ENCODE results near the gene SH3PXD2A. TPM values are rescaled to one million over a fixed set of nuclear protein-coding genes. Genes with fewer than 3 reads are reported as not detected.

SH3PXD2A gene
- total RNA-seq, 2 experiments from 2014 or later = 6.5 to 7.4 TPM

- CTCF ChIA-PET = interaction anchor here (0.6 kb wide), 1 partner anchor 13 kb away, joined by 3 read pairs; no protein-coding TSS in a partner anchor
- intact Hi-C loops (cut with micrococcal nuclease) = no loop called here
- ATAC-seq (no peak), DNase-seq (no peak)
- H3K36me3 Mint-ChIP-seq (ENCODE audit: low read depth) = no peaks in the 10 kb centered on the region
- no peak overlapping the region for H3K4me3 Mint-ChIP-seq
- no peaks in the 10 kb centered on the region for H3K27me3 Mint-ChIP-seq
- no peak overlapping the region for H3K27ac Mint-ChIP-seq
- H3K4me1 Mint-ChIP-seq (ENCODE audit: low read depth) = no peaks in the 10 kb centered on the region
- POLR2A ChIA-PET = interaction anchor here (0.9 to 1.4 kb wide), 2 partner anchors 8 to 11 kb away, joined by 3 read pairs; no protein-coding TSS in a partner anchor
- TF ChIP-seq CTCF (IDR thresholded peaks at IDR 0.05) = no peak
- H3K9me3 Mint-ChIP-seq = no peaks in the 10 kb centered on the region
Measured at GRCh38 chr10:103839872-103840739, 15.3 kb downstream of the SH3PXD2A start.

DNA sequence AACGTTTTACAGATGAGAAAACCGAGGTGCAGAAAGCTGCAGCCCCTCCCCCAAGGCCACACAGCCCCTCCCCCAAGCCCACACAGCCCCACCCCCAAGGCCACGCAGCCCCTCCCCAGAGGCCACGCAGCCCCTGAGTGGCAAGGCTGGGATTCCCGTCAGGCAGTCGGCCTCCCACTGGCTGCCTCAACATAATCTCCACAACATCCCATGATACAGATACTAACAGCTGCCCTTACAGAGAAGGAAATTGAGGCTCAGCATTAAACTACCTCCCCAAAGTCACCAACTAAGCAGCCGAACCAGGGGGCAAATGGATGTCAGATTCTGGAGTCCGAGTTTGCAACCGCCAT lies 15.9 kb downstream of the SH3PXD2A start:
- POLR2A ChIA-PET = interaction anchor here (1.4 kb wide), 1 partner anchor 9 kb away, joined by 3 read pairs; no protein-coding TSS in a partner anchor
- TF ChIP-seq CTCF (IDR thresholded peaks at IDR 0.05) = no peak
- H3K4me1 Mint-ChIP-seq (ENCODE audit: low read depth) = no peaks in the 10 kb centered on the region
- no peak overlapping the region for H3K4me3 Mint-ChIP-seq
- no peaks in the 10 kb centered on the region for H3K27me3 Mint-ChIP-seq
- intact Hi-C loops (cut with micrococcal nuclease) = no loop called here
- no peak for ATAC-seq
- no peak for DNase-seq
- CTCF ChIA-PET = interaction anchor here (1.3 kb wide), 1 partner anchor 153 kb away, joined by 3 read pairs; no protein-coding TSS in a partner anchor
- no peak overlapping the region for H3K27ac Mint-ChIP-seq
- H3K9me3 Mint-ChIP-seq = no peaks in the 10 kb centered on the region
- no peaks in the 10 kb centered on the region for H3K36me3 Mint-ChIP-seq (ENCODE audit: low read depth)

DNA sequence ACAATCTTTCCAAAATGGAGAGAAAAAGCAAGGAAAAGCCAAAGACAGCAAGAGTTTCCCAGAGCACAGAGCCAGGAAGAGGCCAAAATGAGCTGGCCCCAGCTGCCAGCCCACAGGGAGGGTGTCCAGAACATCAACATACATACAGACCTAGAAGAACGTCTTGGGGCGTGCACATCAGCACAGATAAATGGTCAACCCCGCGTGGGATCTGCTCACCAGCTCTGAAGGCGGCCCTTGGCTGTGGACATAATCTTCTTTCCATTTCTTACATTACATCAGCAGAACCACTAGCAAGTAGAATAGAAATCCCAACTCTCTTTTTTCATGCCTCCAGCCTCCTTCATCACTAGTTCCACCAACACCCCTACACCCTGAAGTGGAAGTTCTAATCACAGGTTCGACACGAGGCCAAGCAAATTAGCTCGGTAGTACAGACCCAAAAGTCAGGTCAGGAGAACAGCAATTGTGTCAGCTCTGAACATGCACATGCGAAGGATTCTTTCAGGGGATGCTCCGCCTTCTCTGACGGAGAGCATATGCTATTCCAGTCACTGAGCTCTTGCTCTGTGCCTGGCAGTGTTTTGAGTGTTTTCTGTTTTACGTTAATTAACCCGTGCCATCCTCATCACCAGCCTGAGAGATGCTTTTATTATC lies 16.4 kb downstream of the SH3PXD2A start:
- CTCF ChIA-PET = interaction anchor here (1.3 kb wide), 1 partner anchor 152 kb away, joined by 3 read pairs; no protein-coding TSS in a partner anchor
- TF ChIP-seq CTCF (IDR thresholded peaks at IDR 0.05) = no peak
- DNase-seq (no peak), ATAC-seq (no peak)
- H3K36me3 Mint-ChIP-seq (ENCODE audit: low read depth) = no peaks in the 10 kb centered on the region
- no peak overlapping the region for H3K27ac Mint-ChIP-seq
- no peaks in the 10 kb centered on the region for H3K27me3 Mint-ChIP-seq
- no peak overlapping the region for H3K4me3 Mint-ChIP-seq
- no peaks in the 10 kb centered on the region for H3K9me3 Mint-ChIP-seq
- no peaks in the 10 kb centered on the region for H3K4me1 Mint-ChIP-seq (ENCODE audit: low read depth)
- POLR2A ChIA-PET = no interaction called here
- intact Hi-C loops (cut with micrococcal nuclease) = no loop called here

DNA sequence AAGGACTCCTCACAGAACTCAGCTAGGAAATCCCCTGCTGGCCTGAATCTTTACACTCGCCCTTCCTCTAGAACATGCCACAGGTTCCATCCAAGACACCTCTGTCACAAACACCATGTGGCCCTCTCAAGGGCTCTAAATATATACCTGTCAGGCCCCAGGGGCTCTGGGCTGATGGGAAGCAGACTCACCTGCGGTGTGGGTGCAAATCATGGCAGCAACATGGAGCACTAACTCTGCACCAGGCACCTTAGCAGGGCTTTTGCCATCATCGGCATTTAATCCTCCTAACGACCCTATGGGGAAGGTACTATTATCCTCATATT lies 17.3 kb downstream of the SH3PXD2A start:
- ATAC-seq (no peak), DNase-seq (no peak)
- Mint-ChIP-seq H3K36me3 (ENCODE audit: low read depth) (no peaks in the 10 kb centered on the region), H3K27ac (no peak overlapping the region), H3K9me3 (peaks cover under 1% of the 10 kb centered on the region), H3K4me1 (ENCODE audit: low read depth) (no peaks in the 10 kb centered on the region), H3K27me3 (no peaks in the 10 kb centered on the region), H3K4me3 (no peak overlapping the region)
- TF ChIP-seq CTCF (IDR thresholded peaks at IDR 0.05) = no peak
- CTCF ChIA-PET = interaction anchor here (1.1 kb wide), 1 partner anchor 10 kb away, joined by 3 read pairs; no protein-coding TSS in a partner anchor
- intact Hi-C loops (cut with micrococcal nuclease) = no loop called here
- POLR2A ChIA-PET = no interaction called here

Measured in activated CD8-positive, alpha-beta T cell treated with anti-CD3 and anti-CD28 coated beads for 36 hours (primary cell).